Stimulated activated CD4-positive, alpha-beta T cell treated with anti-CD3 and anti-CD28 coated beads, Interleukin-4, amount 100 ng/mL, for 4 hours (primary cell): ENCODE measurements around the gene EXOC6B.

Experiments used
- DNase-seq, 2 experiments: peaks; one replicate each; pipeline ENCODE4 v3.0.0-alpha.2; 2020

The EXOC6B gene

GRCh38 chr2:72128843-72129227 lies 697.0 kb downstream of the EXOC6B start:
- DNase-seq, result no peak

GRCh38 chr2:72128059-72128842 lies 697.6 kb downstream of the EXOC6B start:
- DNase-seq, result no peak

- no peak for DNase-seq
Measured at GRCh38 chr2:72127401-72128058, 698.3 kb downstream of the EXOC6B start.

- no peak for DNase-seq
Measured at GRCh38 chr2:72126186-72127100, 699.4 kb downstream of the EXOC6B start.
